Trophoblast cell (in vitro differentiated cells and primary cell): Measurements from ENCODE around the gene CDCA5.

Source experiments
- DNase-seq, 2 donors: peaks; one replicate each; pipeline ENCODE4 v3.0.0-alpha.2; 2016
- H2AFZ ChIP-seq: 2 replicates; pipeline ENCODE4 v1.6.1; 2013; ENCODE audit warnings: low read length, moderate library complexity, mild to moderate bottlenecking; ENCODE audit not compliant: insufficient read depth, poor library complexity
- H2AK5ac ChIP-seq: 2 replicates; pipeline ENCODE4 v1.6.1; 2013; ENCODE audit warnings: mild to moderate bottlenecking, low read length
- H2BK120ac ChIP-seq: 2 replicates; pipeline ENCODE4 v1.6.1; 2013; ENCODE audit warnings: low read length, mild to moderate bottlenecking, moderate library complexity; ENCODE audit not compliant: insufficient read depth, poor library complexity
- H2BK12ac ChIP-seq: 2 replicates; pipeline ENCODE4 v1.6.1; 2013; ENCODE audit warnings: mild to moderate bottlenecking, low read length, moderate library complexity
- H2BK5ac ChIP-seq: 2 replicates; pipeline ENCODE4 v1.6.1; 2013; ENCODE audit warnings: low read length, low read depth, moderate library complexity, mild to moderate bottlenecking; ENCODE audit not compliant: poor library complexity
- H3K14ac ChIP-seq: 2 replicates; pipeline ENCODE4 v1.6.1; 2013; ENCODE audit warnings: mild to moderate bottlenecking, low read length
- H3K18ac ChIP-seq: 2 replicates; pipeline ENCODE4 v1.6.1; 2013; ENCODE audit warnings: mild to moderate bottlenecking, low read length
- H3K23ac ChIP-seq: 2 replicates; pipeline ENCODE4 v1.6.1; 2013; ENCODE audit warnings: low read length
- H3K27ac ChIP-seq: 2 replicates; pipeline ENCODE4 v1.5.1; 2013; ENCODE audit warnings: low read depth, mild to moderate bottlenecking, inconsistent platforms, low read length, moderate library complexity
- H3K27me3 ChIP-seq: 2 replicates; pipeline ENCODE4 v1.6.1; 2013; ENCODE audit warnings: inconsistent platforms, mild to moderate bottlenecking, low read length, moderate library complexity; ENCODE audit not compliant: insufficient read depth
- H3K36me3 ChIP-seq, 2 experiments: 1 replicate in 1 of 2; 2 replicates in 1 of 2; pipeline ENCODE4 v1.6.1; 2013; ENCODE audit warnings: low read length in 2 of 2, mild to moderate bottlenecking in 2 of 2, moderate library complexity in 1 of 2; ENCODE audit not compliant: insufficient read depth in 2 of 2, control insufficient read depth in 1 of 2
- H3K4ac ChIP-seq: 2 replicates; pipeline ENCODE4 v1.6.1; 2013; ENCODE audit warnings: low read depth, mild to moderate bottlenecking, low read length, moderate library complexity
- H3K4me1 ChIP-seq, 2 experiments: 1 replicate in 1 of 2; 2 replicates in 1 of 2; pipeline ENCODE4 v1.6.1; 2013; ENCODE audit warnings: low read length in 2 of 2, mild to moderate bottlenecking in 2 of 2, moderate library complexity in 1 of 2; ENCODE audit not compliant: insufficient read depth in 2 of 2, control insufficient read depth in 1 of 2
- H3K4me2 ChIP-seq: 2 replicates; pipeline ENCODE4 v1.6.1; 2013; ENCODE audit warnings: inconsistent platforms, mild to moderate bottlenecking, low read length, moderate library complexity
- H3K4me3 ChIP-seq: 2 replicates; pipeline ENCODE4 v1.5.1; 2013; ENCODE audit warnings: mild to moderate bottlenecking, low read depth, low read length, inconsistent platforms
- H3K79me1 ChIP-seq: one replicate; pipeline ENCODE4 v1.6.1; 2013; ENCODE audit warnings: low read length
- H3K79me2 ChIP-seq: 2 replicates; pipeline ENCODE4 v1.6.1; 2013; ENCODE audit warnings: low read length, mild to moderate bottlenecking; ENCODE audit not compliant: control insufficient read depth, insufficient read depth, poor library complexity
- H3K9ac ChIP-seq: 2 replicates; pipeline ENCODE4 v1.6.1; 2013; ENCODE audit warnings: mild to moderate bottlenecking, low read length
- H3K9me3 ChIP-seq: 2 replicates; pipeline ENCODE4 v1.6.1; 2013; ENCODE audit warnings: low read depth, mild to moderate bottlenecking, control low read depth, inconsistent platforms, low read length; ENCODE audit not compliant: insufficient read depth
- H4K12ac ChIP-seq: 2 replicates; pipeline ENCODE4 v1.6.1; 2013; ENCODE audit warnings: low read depth, mild to moderate bottlenecking, low read length, moderate library complexity
- H4K8ac ChIP-seq: 2 replicates; pipeline ENCODE4 v1.6.1; 2013; ENCODE audit warnings: low read depth, mild to moderate bottlenecking, low read length, moderate library complexity
- H4K91ac ChIP-seq: one replicate; pipeline ENCODE4 v1.6.1; 2013; ENCODE audit warnings: low read depth, mild to moderate bottlenecking, low read length, moderate library complexity
- WGBS: extraction: QIAGEN DNeasy Blood & Tissue Kit; methylation state at CpG from one replicate; pipeline ENCODE4 v1.1.7; 2013; ENCODE audit warnings: missing lambda C conversion rate; ENCODE audit not compliant: insufficient read length, insufficient coverage; ENCODE audit errors: extremely low coverage; 5-methylcytosine and 5-hydroxymethylcytosine counted together

CDCA5 gene

GRCh38 chr11:65040520-65040846, 43.4 kb downstream of the CDCA5 start:
- H4K12ac ChIP-seq, result no peak overlapping the region
- no peaks in the 10 kb centered on the region for H3K9me3 ChIP-seq
- H3K4ac ChIP-seq, result no peak overlapping the region
- H3K23ac ChIP-seq, result no peak overlapping the region
- H2BK12ac ChIP-seq, result no peak overlapping the region
- no peak overlapping the region for H2BK120ac ChIP-seq
- H3K9ac ChIP-seq, result peak overlapping the region; percentile 2
- no peak overlapping the region for H3K14ac ChIP-seq
- peak overlapping the region; percentile 62 for H4K8ac ChIP-seq
- peak overlapping the region; percentile 51 for H3K4me2 ChIP-seq
- H3K79me2 ChIP-seq, result peaks cover 9% of the 10 kb centered on the region
- no peaks in the 10 kb centered on the region for H3K27me3 ChIP-seq
- no CpG with 5 or more reads among the region's 7 CpGs for WGBS
- H3K79me1 ChIP-seq, result peaks cover 9% of the 10 kb centered on the region
- H3K36me3 ChIP-seq, result peaks cover 32 to 35% of the 10 kb centered on the region in 2 experiments
- no peak overlapping the region for H2AFZ ChIP-seq
- no peak for DNase-seq
- H3K4me1 ChIP-seq, result peaks cover 3 to 4% of the 10 kb centered on the region in 2 experiments
- peak overlapping the region; percentile 28 for H3K27ac ChIP-seq
- H4K91ac ChIP-seq, result no peak overlapping the region
- H3K18ac ChIP-seq, result no peak overlapping the region
- H2AK5ac ChIP-seq, result no peak overlapping the region
- no peak overlapping the region for H2BK5ac ChIP-seq
- H3K4me3 ChIP-seq, result no peak overlapping the region

- peaks cover 2 to 3% of the 10 kb centered on the region in 2 experiments for H3K4me1 ChIP-seq
- H2AFZ ChIP-seq, result no peak overlapping the region
- H2BK120ac ChIP-seq, result no peak overlapping the region
- peaks cover 29 to 30% of the 10 kb centered on the region in 2 experiments for H3K36me3 ChIP-seq
- H3K27me3 ChIP-seq, result no peaks in the 10 kb centered on the region
- peaks cover 9% of the 10 kb centered on the region for H3K79me2 ChIP-seq
- H3K4me2 ChIP-seq, result no peak overlapping the region
- no peak overlapping the region for H2BK5ac ChIP-seq
- no peak overlapping the region for H4K12ac ChIP-seq
- no peaks in the 10 kb centered on the region for H3K9me3 ChIP-seq
- H4K91ac ChIP-seq, result no peak overlapping the region
- no peak overlapping the region for H3K4ac ChIP-seq
- no peak overlapping the region for H3K23ac ChIP-seq
- no peak overlapping the region for H2BK12ac ChIP-seq
- H3K27ac ChIP-seq, result no peak overlapping the region
- H3K9ac ChIP-seq, result no peak overlapping the region
- peaks cover 9% of the 10 kb centered on the region for H3K79me1 ChIP-seq
- no peak overlapping the region for H3K18ac ChIP-seq
- no peak overlapping the region for H4K8ac ChIP-seq
- no peak overlapping the region for H3K14ac ChIP-seq
- WGBS, result no CpG with 5 or more reads among the region's 6 CpGs
- no peak overlapping the region for H2AK5ac ChIP-seq
- H3K4me3 ChIP-seq, result no peak overlapping the region
- DNase-seq, result no peak
Observed at GRCh38 chr11:65036931-65037330, 46.9 kb downstream of the CDCA5 start.

- Histone ChIP-seq H3K4me3 (no peak overlapping the region), H3K9me3 (no peaks in the 10 kb centered on the region), H3K18ac (no peak overlapping the region), H4K91ac (no peak overlapping the region), H3K27me3 (no peaks in the 10 kb centered on the region), H2BK5ac (no peak overlapping the region), H3K9ac (peak overlapping the region; percentile 14), H3K79me1 (no peaks in the 10 kb centered on the region), H3K79me2 (no peaks in the 10 kb centered on the region), H3K14ac (no peak overlapping the region), H3K4ac (no peak overlapping the region), H3K4me1 (no peaks in the 10 kb centered on the region), H2BK120ac (no peak overlapping the region), H3K27ac (no peak overlapping the region), H3K4me2 (no peak overlapping the region), H3K23ac (no peak overlapping the region), H2BK12ac (no peak overlapping the region), H4K8ac (no peak overlapping the region), H2AK5ac (no peak overlapping the region), H4K12ac (no peak overlapping the region), H3K36me3 (peaks cover 29 to 30% of the 10 kb centered on the region in 2 experiments), H2AFZ (no peak overlapping the region)
- DNase-seq, result no peak
- no CpG with 5 or more reads among the region's 11 CpGs for WGBS
Observed at GRCh38 chr11:65035579-65035978, 48.3 kb downstream of the CDCA5 start.

- Histone ChIP-seq H3K4ac (no peak overlapping the region), H4K8ac (no peak overlapping the region), H3K27ac (no peak overlapping the region), H3K36me3 (peaks cover 26 to 27% of the 10 kb centered on the region in 2 experiments), H4K12ac (no peak overlapping the region), H3K4me2 (no peak overlapping the region), H3K27me3 (no peaks in the 10 kb centered on the region), H3K4me3 (no peak overlapping the region), H3K79me2 (no peaks in the 10 kb centered on the region), H2BK12ac (no peak overlapping the region), H2BK5ac (no peak overlapping the region), H3K14ac (no peak overlapping the region), H2BK120ac (no peak overlapping the region), H2AK5ac (no peak overlapping the region), H3K23ac (no peak overlapping the region), H3K9me3 (no peaks in the 10 kb centered on the region), H4K91ac (no peak overlapping the region), H3K4me1 (no peaks in the 10 kb centered on the region), H2AFZ (no peak overlapping the region), H3K79me1 (no peaks in the 10 kb centered on the region), H3K9ac (no peak overlapping the region), H3K18ac (no peak overlapping the region)
- no peak for DNase-seq
- WGBS, result no CpG with 5 or more reads among the region's 2 CpGs
Observed at GRCh38 chr11:65034423-65034822, 49.4 kb downstream of the CDCA5 start.
